Liver (tissue), 3 donors: Measurements from ENCODE around the gene ZC3H6.

ENCODE experiments used
- EGR1 ChIP-seq, 2 donors: IDR thresholded peaks; 2 replicates each; pipeline ENCODE4 v1.6.1; 2016 to 2018; ENCODE audit warnings: antibody characterized with exemption in 2 of 2, low read depth in 2 of 2
- FOXA1 ChIP-seq: IDR thresholded peaks from 2 replicates; pipeline ENCODE4 v1.6.1; 2016; ENCODE audit warnings: antibody characterized with exemption
- GABPA ChIP-seq, 2 donors: IDR thresholded peaks in 1 of 2; conservative IDR thresholded peaks in 1 of 2; 2 replicates each; pipeline ENCODE4 v1.6.1; 2016; ENCODE audit warnings: antibody characterized with exemption in 2 of 2, mild to moderate bottlenecking in 1 of 2, moderate library complexity in 1 of 2
- JUND ChIP-seq, 2 donors: IDR thresholded peaks; 2 replicates each; pipeline ENCODE4 v1.6.1; 2016; ENCODE audit warnings: antibody characterized with exemption in 2 of 2
- MAX ChIP-seq: IDR thresholded peaks from 2 replicates; pipeline ENCODE4 v1.6.1; 2016; ENCODE audit warnings: antibody characterized with exemption
- NR2F2 ChIP-seq: IDR thresholded peaks from 2 replicates; pipeline ENCODE4 v1.6.1; 2016; ENCODE audit warnings: antibody characterized with exemption
- RAD21 ChIP-seq, 2 donors: IDR thresholded peaks; 2 replicates each; pipeline ENCODE4 v1.6.1; 2016; ENCODE audit warnings: antibody characterized with exemption in 2 of 2, mild to moderate bottlenecking in 2 of 2
- REST ChIP-seq: IDR thresholded peaks from 2 replicates; pipeline ENCODE4 v1.6.1; 2016; ENCODE audit warnings: antibody characterized with exemption, mild to moderate bottlenecking
- SP1 ChIP-seq: IDR thresholded peaks from 2 replicates; pipeline ENCODE4 v1.6.1; 2018; ENCODE audit warnings: antibody characterized with exemption, mild to moderate bottlenecking
- TAF1 ChIP-seq: conservative IDR thresholded peaks from 2 replicates; pipeline ENCODE4 v1.6.1; 2016; ENCODE audit warnings: antibody characterized with exemption, mild to moderate bottlenecking
- YY1 ChIP-seq: IDR thresholded peaks from 2 replicates; pipeline ENCODE4 v1.6.1; 2016; ENCODE audit warnings: antibody characterized with exemption, mild to moderate bottlenecking
- TF ChIP-seq, protein P1 (sequence below): fragments of 150-350 bp; IDR thresholded peaks from 2 replicates; pipeline ENCODE4 v1.5.1; 2017; ENCODE audit warnings: improper control_type of control experiment, low read depth, low read length; ENCODE audit not compliant: missing input control
- TF ChIP-seq, protein P2 (sequence below): IDR thresholded peaks from 2 replicates; pipeline ENCODE4 v1.6.1; 2016; ENCODE audit warnings: antibody characterized with exemption
- TF ChIP-seq, protein P3 (sequence below): IDR thresholded peaks from 2 replicates; pipeline ENCODE4 v1.6.1; 2016; ENCODE audit warnings: antibody characterized with exemption
- donor health status: healthy.
- donor health status: healthy.

DNA sequence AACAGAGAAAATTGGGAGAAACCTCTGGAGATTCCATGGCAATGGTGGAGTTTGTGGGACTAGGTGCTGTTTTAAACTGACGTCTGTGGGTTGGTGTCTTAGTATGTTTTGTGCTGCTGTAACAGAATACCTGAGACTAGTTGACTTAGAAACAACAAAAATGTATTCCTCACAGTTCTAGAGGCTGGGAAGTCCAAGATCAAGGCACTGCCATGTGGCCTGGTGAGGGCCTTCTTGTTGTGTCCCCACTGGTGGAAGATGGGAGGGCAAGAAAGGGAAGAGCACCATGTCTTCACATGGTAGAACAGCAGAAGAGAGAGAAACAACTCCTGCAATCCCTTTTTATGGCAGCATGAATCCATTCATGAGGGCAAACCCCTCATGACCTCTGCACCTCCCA is 6.8 kb upstream of the ZC3H6 start:
- TF ChIP-seq, protein P1, sequence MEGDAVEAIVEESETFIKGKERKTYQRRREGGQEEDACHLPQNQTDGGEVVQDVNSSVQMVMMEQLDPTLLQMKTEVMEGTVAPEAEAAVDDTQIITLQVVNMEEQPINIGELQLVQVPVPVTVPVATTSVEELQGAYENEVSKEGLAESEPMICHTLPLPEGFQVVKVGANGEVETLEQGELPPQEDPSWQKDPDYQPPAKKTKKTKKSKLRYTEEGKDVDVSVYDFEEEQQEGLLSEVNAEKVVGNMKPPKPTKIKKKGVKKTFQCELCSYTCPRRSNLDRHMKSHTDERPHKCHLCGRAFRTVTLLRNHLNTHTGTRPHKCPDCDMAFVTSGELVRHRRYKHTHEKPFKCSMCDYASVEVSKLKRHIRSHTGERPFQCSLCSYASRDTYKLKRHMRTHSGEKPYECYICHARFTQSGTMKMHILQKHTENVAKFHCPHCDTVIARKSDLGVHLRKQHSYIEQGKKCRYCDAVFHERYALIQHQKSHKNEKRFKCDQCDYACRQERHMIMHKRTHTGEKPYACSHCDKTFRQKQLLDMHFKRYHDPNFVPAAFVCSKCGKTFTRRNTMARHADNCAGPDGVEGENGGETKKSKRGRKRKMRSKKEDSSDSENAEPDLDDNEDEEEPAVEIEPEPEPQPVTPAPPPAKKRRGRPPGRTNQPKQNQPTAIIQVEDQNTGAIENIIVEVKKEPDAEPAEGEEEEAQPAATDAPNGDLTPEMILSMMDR, result no peak
- TF ChIP-seq REST (no peak), TAF1 (no peak), EGR1 (IDR thresholded peaks at IDR 0.05; ENCODE audit: low read depth in 2 of 2) (no peak), YY1 (no peak), GABPA (IDR thresholded peaks at IDR 0.05 in 1 of 2, conservative IDR thresholded peaks at IDR 0.05 in 1 of 2) (no peak), JUND (IDR thresholded peaks at IDR 0.05) (no peak), RAD21 (IDR thresholded peaks at IDR 0.05) (no peak), FOXA1 (no peak), SP1 (no peak), NR2F2 (no peak), MAX (no peak)
- TF ChIP-seq, protein P2, sequence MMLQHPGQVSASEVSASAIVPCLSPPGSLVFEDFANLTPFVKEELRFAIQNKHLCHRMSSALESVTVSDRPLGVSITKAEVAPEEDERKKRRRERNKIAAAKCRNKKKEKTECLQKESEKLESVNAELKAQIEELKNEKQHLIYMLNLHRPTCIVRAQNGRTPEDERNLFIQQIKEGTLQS, result no peak
- TF ChIP-seq, protein P3, sequence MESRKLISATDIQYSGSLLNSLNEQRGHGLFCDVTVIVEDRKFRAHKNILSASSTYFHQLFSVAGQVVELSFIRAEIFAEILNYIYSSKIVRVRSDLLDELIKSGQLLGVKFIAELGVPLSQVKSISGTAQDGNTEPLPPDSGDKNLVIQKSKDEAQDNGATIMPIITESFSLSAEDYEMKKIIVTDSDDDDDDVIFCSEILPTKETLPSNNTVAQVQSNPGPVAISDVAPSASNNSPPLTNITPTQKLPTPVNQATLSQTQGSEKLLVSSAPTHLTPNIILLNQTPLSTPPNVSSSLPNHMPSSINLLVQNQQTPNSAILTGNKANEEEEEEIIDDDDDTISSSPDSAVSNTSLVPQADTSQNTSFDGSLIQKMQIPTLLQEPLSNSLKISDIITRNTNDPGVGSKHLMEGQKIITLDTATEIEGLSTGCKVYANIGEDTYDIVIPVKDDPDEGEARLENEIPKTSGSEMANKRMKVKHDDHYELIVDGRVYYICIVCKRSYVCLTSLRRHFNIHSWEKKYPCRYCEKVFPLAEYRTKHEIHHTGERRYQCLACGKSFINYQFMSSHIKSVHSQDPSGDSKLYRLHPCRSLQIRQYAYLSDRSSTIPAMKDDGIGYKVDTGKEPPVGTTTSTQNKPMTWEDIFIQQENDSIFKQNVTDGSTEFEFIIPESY, result no peak
